Measurements from ENCODE around the gene RBM33. TPM values are rescaled to one million over a fixed set of nuclear protein-coding genes. Genes with fewer than 3 reads are reported as not detected.

RBM33 gene
- polyA plus RNA-seq, 1 experiment, result 5.0 TPM

GRCh38 chr7:155818154-155818819 is 173.8 kb downstream of the RBM33 start:
- ChIA-PET POLR2A (no interaction called here), CTCF (no interaction called here)
- H3K4me3 ChIP-seq (ENCODE audit: low read depth, low read length), result no peak overlapping the region
- no peak for DNase-seq (ENCODE audit: low read depth)
- no peak for TF ChIP-seq CTCF (IDR thresholded peaks at IDR 0.05; ENCODE audit: insufficient read depth, low read depth, low read length)
- H3K36me3 ChIP-seq (ENCODE audit: control insufficient read depth, insufficient read depth, low read length), result no peaks in the 10 kb centered on the region
- peaks cover 10% of the 10 kb centered on the region for H3K27me3 ChIP-seq (ENCODE audit: control insufficient read depth, insufficient read depth, low read length)

GRCh38 chr7:155818820-155819168 is 174.3 kb downstream of the RBM33 start:
- DNase-seq (ENCODE audit: low read depth), result no peak
- H3K4me3 ChIP-seq (ENCODE audit: low read depth, low read length), result no peak overlapping the region
- POLR2A ChIA-PET, result no interaction called here
- CTCF ChIA-PET, result no interaction called here
- TF ChIP-seq CTCF (IDR thresholded peaks at IDR 0.05; ENCODE audit: insufficient read depth, low read depth, low read length), result no peak
- no peaks in the 10 kb centered on the region for H3K36me3 ChIP-seq (ENCODE audit: control insufficient read depth, insufficient read depth, low read length)
- H3K27me3 ChIP-seq (ENCODE audit: control insufficient read depth, insufficient read depth, low read length), result peaks cover 9% of the 10 kb centered on the region

- Histone ChIP-seq H3K27me3 (ENCODE audit: control insufficient read depth, insufficient read depth, low read length) (peaks cover 5% of the 10 kb centered on the region), H3K4me3 (ENCODE audit: low read depth, low read length) (no peak overlapping the region), H3K36me3 (ENCODE audit: control insufficient read depth, insufficient read depth, low read length) (no peaks in the 10 kb centered on the region)
- DNase-seq (ENCODE audit: low read depth), result no peak
- no peak for TF ChIP-seq CTCF (IDR thresholded peaks at IDR 0.05; ENCODE audit: insufficient read depth, low read depth, low read length)
- POLR2A ChIA-PET, result no interaction called here
- CTCF ChIA-PET, result no interaction called here
Measured at GRCh38 chr7:155819186-155819585, 174.7 kb downstream of the RBM33 start.

- no peaks in the 10 kb centered on the region for H3K36me3 ChIP-seq (ENCODE audit: control insufficient read depth, insufficient read depth, low read length)
- CTCF ChIA-PET, result no interaction called here
- TF ChIP-seq CTCF (IDR thresholded peaks at IDR 0.05; ENCODE audit: insufficient read depth, low read depth, low read length), result no peak
- DNase-seq (ENCODE audit: low read depth), result no peak
- no peak overlapping the region for H3K4me3 ChIP-seq (ENCODE audit: low read depth, low read length)
- POLR2A ChIA-PET, result no interaction called here
- H3K27me3 ChIP-seq (ENCODE audit: control insufficient read depth, insufficient read depth, low read length), result no peaks in the 10 kb centered on the region
Measured at GRCh38 chr7:155820246-155820645, 175.8 kb downstream of the RBM33 start.

- POLR2A ChIA-PET, result no interaction called here
Measured at GRCh38 chr7:155820788-155821187, 176.3 kb downstream of the RBM33 start.

More at GRCh38 chr7:155820788-155821187, 176.3 kb downstream of the RBM33 start:
- Histone ChIP-seq H3K27me3 (ENCODE audit: control insufficient read depth, insufficient read depth, low read length) (no peaks in the 10 kb centered on the region), H3K4me3 (ENCODE audit: low read depth, low read length) (no peak overlapping the region), H3K36me3 (ENCODE audit: control insufficient read depth, insufficient read depth, low read length) (no peaks in the 10 kb centered on the region)
- no peak for TF ChIP-seq CTCF (IDR thresholded peaks at IDR 0.05; ENCODE audit: insufficient read depth, low read depth, low read length)
- CTCF ChIA-PET, result no interaction called here
- DNase-seq (ENCODE audit: low read depth), result no peak
